Pancreas (tissue), 10 donors: ENCODE data around the gene EEF2. TPM values are rescaled to one million over a fixed set of nuclear protein-coding genes. Genes with fewer than 3 reads are reported as not detected.
A peak's percentile ranks its signal among the peaks of the same experiment; 100 is the strongest.

Experiments
- ATAC-seq, 4 donors: fragments of 200-7000 bp; cut with Tn5 transposase; one replicate each; pipeline versions ENCODE4 v1.8.0 to v1.9.1; 2020; ENCODE audit warnings: mild to moderate bottlenecking in 4 of 4, moderate library complexity in 4 of 4
- DNase-seq, 6 donors: peaks; one replicate each; pipeline ENCODE4 v3.0.0-alpha.2; 2020
- FAIRE-seq: peaks from 2 replicates; lab custom pipeline; 2012; peaks lifted over from hg19 to GRCh38; lab: Jason Lieb, UNC
- H3K27ac ChIP-seq, 4 donors: fragments of 200-600 bp; sonication (generic); 1 replicate in 3 of 4; 2 replicates in 1 of 4; pipeline versions ENCODE4 v1.5.0 to v1.8.0; 2020
- H3K27me3 ChIP-seq, 4 donors: fragments of 200-600 bp; one replicate each; pipeline ENCODE4 v1.8.0; 2021
- H3K36me3 ChIP-seq, 3 donors: fragments of 200-600 bp; sonication (generic) in 1 of 3; one replicate each; pipeline versions ENCODE4 v1.5.0 to v1.8.0; 2020 to 2021
- H3K4me1 ChIP-seq, 3 donors: fragments of 200-600 bp; one replicate each; pipeline ENCODE4 v1.8.0; 2021
- H3K4me3 ChIP-seq, 4 donors: fragments of 200-600 bp; sonication (generic) in 2 of 4; one replicate each; pipeline versions ENCODE4 v1.5.0 to v1.8.0; 2020 to 2021
- H3K9me3 ChIP-seq, 4 donors: fragments of 200-600 bp; one replicate each; pipeline ENCODE4 v1.8.0; 2021
- WGBS, 2 donors: extraction: QIAGEN DNeasy Blood & Tissue Kit; methylation state at CpG; one replicate each; pipeline ENCODE4 v1.1.7; 2013; 5-methylcytosine and 5-hydroxymethylcytosine counted together
- intact Hi-C, 3 donors: fragments of 100-400 bp; cut with DNase I; formaldehyde crosslinking; loops; one replicate each; pipeline versions ENCODE4 v1.11.1 to v1.14.2; 2022
- polyA plus RNA-seq, 2 donors: library from polyadenylated mRNA; stranded (reverse); fragments of 200-250 nt; gene quantifications; one replicate each; pipeline ENCODE4 v1.2.3, GENCODE V29; 2013
- total RNA-seq, 6 donors: library from RNA; stranded (reverse); fragmentation: NEBNext Ultra II Directional in 4 of 6; extraction: Animal tissue kit (Norgen Biotek cat#: 25700) in 4 of 6; gene quantifications; one replicate each; pipeline versions ENCODE4 v1.2.1 to v1.2.4, GENCODE V29; 2021 to 2023
- TF ChIP-seq, protein P1 (sequence below), 4 donors: fragments of 200-600 bp; sonication (generic) in 3 of 4; IDR thresholded peaks; one replicate each; pipeline versions ENCODE4 v1.5.0 to v1.8.0; 2021; ENCODE audit warnings: antibody characterized with exemption in 4 of 4
- donor health status: healthy with polysubstance abuse.
- donor health status: DM: no; HTN: no; CAD: no; lungs with moderate emphysema.
- donor health status: DM: no; HTN: no; CAD: no.
- donor health status: control.
- donor health status: control.
- donor health status: Bipolar disorder and iron deficiency.
- donor health status: DM: yes; HTN: yes; CAD: no.
- donor health status: DM: no; HTN: no; CAD: no.
- donor health status: DM: no; HTN: no; CAD: no.
- donor health status: DM: yes; HTN: yes; CAD: no.

The EEF2 gene
- total and polyA plus RNA-seq, 8 donors, result 545 to 4,238 (median 2,452) TPM

DNA sequence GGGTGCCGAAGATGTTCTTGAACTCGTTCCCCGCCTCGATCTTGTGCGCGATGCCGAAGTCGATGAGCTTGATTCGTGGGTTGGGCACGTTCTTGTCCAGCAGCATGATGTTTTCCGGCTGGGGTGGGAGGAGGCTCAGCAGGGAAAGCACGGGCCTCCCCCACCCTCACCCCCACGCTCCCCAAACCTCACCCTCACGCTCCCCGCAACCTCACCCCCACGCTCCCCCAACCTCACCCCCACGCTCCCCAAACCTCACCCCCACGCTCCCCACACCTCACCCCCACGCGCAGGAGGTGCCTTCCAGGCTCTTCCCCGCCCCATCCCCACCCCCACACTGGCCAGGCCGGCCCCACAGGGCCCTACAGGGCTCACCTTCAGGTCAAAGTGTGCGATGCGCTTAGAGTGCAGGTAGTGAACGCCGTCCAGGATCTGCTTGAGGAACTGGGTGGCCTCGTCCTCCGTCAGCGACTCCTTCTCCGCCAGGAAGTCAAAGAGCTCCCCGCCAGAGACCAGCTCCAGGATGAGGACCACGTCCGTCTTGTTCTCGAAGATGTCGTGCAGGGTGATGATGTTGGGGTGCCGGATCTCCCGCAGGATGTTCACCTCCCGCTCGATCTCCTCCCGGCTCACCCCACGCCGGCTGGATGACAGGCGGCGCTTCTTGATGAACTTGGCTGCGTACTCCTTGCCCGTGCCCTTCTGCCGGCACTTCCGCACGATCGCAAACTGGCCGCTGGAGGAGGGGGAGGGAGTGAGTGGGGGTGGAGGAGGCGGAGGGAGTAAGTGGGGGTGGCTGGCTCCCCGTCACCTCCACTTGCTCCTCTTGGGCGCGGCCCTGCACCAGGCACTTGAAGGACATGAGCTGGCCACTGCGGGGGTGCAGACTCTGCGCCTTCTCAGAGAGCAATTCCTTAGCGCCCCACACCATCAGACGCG, 20.7 kb downstream of the EEF2 start:
- TF ChIP-seq, protein P1, sequence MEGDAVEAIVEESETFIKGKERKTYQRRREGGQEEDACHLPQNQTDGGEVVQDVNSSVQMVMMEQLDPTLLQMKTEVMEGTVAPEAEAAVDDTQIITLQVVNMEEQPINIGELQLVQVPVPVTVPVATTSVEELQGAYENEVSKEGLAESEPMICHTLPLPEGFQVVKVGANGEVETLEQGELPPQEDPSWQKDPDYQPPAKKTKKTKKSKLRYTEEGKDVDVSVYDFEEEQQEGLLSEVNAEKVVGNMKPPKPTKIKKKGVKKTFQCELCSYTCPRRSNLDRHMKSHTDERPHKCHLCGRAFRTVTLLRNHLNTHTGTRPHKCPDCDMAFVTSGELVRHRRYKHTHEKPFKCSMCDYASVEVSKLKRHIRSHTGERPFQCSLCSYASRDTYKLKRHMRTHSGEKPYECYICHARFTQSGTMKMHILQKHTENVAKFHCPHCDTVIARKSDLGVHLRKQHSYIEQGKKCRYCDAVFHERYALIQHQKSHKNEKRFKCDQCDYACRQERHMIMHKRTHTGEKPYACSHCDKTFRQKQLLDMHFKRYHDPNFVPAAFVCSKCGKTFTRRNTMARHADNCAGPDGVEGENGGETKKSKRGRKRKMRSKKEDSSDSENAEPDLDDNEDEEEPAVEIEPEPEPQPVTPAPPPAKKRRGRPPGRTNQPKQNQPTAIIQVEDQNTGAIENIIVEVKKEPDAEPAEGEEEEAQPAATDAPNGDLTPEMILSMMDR (IDR thresholded peaks at IDR 0.05), result no peak
- H3K4me1 ChIP-seq, result peaks cover 21 to 33% (median 32%) of the 10 kb centered on the region in 3 donors
- H3K9me3 ChIP-seq, result no peaks in the 10 kb centered on the region
- H3K27me3 ChIP-seq, result no peaks in the 10 kb centered on the region
- WGBS, 2 donors, result 91 to 93% methylated on average over 54 to 60 of the region's 60 CpGs
- H3K27ac ChIP-seq, result no peak overlapping the region
- DNase-seq (peak in 2 of 6 donors; percentile 17 to 37), FAIRE-seq (no peak), ATAC-seq (no peak)
- H3K36me3 ChIP-seq, result peaks cover 0 to 56% (median 20%) of the 10 kb centered on the region in 3 donors
- no peak overlapping the region for H3K4me3 ChIP-seq
- intact Hi-C loops, result no loop called here

DNA sequence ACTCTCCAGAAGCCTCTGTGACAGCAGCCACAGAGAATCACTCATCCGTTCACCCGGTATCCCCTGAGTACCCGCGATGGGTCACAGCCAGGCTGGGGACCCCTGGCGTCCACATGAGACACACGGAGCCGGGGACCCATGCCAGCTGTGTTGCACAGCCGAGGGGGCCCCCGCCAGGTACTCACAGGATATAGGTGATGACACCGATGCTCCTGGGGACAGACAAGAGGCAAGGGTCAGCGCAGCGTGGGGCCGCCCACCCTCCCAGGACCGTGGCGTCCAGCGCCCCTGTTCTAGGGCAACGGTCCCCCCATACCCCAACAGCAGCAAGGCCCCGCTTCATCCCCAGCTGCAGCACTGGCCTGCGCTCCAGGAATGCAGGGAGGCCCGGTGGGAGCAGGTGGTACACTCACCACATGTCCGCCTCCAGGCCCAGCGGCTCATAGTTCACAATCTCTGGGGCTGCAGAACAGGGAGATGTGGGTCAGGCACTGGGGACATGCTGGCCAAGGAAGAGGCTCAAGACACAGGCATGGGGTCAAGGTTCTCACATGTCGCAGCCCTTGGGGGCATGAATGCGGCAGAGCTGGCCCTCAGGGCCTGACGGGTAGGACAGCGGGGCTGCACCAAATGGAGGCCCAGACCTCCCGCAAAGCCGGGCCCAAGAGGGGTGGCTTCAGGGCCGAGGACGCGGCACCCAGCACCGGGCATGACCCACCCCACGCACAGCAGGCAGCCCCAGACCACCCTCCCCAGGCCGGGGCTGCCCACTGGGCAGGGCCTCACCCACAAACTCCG, 21.6 kb downstream of the EEF2 start:
- ATAC-seq (no peak), FAIRE-seq (no peak), DNase-seq (peak in 1 of 6 donors; percentile 40)
- 92 to 95% methylated on average over 32 to 35 of the region's 35 CpGs for WGBS, 2 donors
- intact Hi-C loops, result no loop called here
- peaks cover 7 to 64% (median 29%) of the 10 kb centered on the region in 3 donors for H3K36me3 ChIP-seq
- H3K4me1 ChIP-seq, result peaks cover 13 to 25% (median 23%) of the 10 kb centered on the region in 3 donors
- TF ChIP-seq, protein P1 (IDR thresholded peaks at IDR 0.05), result no peak
- no peak overlapping the region for H3K4me3 ChIP-seq
- H3K27me3 ChIP-seq, result no peaks in the 10 kb centered on the region
- H3K9me3 ChIP-seq, result no peaks in the 10 kb centered on the region
- no peak overlapping the region for H3K27ac ChIP-seq

DNA sequence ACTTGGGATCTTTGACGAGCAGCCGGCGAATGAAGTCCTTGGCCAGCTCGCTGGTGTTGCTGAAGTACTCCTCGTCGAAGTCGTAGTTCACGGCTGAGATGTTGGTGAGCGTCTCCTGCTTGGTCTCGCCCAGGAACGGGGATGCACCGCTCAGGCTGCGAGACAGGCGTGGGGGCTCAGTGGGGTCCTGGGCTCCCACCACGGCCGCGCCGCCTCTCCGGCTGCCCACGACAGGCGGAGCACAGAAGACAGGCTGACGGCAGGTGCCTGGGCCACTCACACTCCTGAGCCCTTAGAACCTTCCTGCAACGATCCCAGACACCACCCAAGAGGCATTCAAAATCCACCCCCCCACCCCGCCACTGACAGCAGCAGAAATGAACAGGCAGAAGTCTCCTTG, 24.3 kb downstream of the EEF2 start:
- TF ChIP-seq, protein P1 (IDR thresholded peaks at IDR 0.05), result no peak
- Histone ChIP-seq H3K4me3 (no peak overlapping the region), H3K9me3 (no peaks in the 10 kb centered on the region), H3K27ac (no peak overlapping the region), H3K27me3 (no peaks in the 10 kb centered on the region), H3K4me1 (peaks cover 0 to 5% (median 4%) of the 10 kb centered on the region in 3 donors), H3K36me3 (peaks cover 7 to 68% (median 30%) of the 10 kb centered on the region in 3 donors)
- DNase-seq, result peak in 1 of 6 donors; percentile 26
- no peak for ATAC-seq
- intact Hi-C loops, result no loop called here
- no peak for FAIRE-seq
- 95 to 97% methylated on average over 24 of the region's 24 CpGs for WGBS, 2 donors

DNA sequence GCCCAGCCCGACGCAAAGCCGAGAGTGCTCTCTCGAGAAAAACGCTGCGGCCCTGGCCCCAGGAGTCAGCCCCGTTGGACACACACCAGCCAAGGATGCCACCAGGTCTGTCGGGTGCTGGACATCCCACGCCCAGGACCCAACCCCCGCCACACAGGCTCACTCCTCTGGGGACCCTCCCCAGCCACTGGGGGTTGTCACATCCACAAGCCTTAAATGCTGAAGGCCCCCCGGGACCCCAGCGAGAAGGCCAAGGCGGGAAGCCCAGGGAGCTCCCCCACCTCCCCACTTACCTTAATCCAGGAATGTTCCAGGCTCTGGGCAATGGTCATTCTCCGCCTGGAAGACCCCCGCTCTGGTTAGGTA, 25.5 kb downstream of the EEF2 start:
- Histone ChIP-seq H3K4me3 (no peak overlapping the region), H3K27ac (no peak overlapping the region), H3K36me3 (peaks cover 7 to 68% (median 30%) of the 10 kb centered on the region in 3 donors), H3K27me3 (no peaks in the 10 kb centered on the region), H3K4me1 (no peaks in the 10 kb centered on the region), H3K9me3 (no peaks in the 10 kb centered on the region)
- ATAC-seq (no peak), DNase-seq (peak in 1 of 6 donors; percentile 32), FAIRE-seq (no peak)
- TF ChIP-seq, protein P1 (IDR thresholded peaks at IDR 0.05), result no peak
- WGBS, 2 donors, result 96 to 97% methylated on average over 15 of the region's 15 CpGs
- intact Hi-C loops, result no loop called here
